Right lobe of liver (tissue), 6 donors: ENCODE data around the gene CDC42BPB. TPM values are rescaled to one million over a fixed set of nuclear protein-coding genes. Genes with fewer than 3 reads are reported as not detected.
A peak's percentile ranks its signal among the peaks of the same experiment; 100 is the strongest.

ENCODE experiments used
- ATAC-seq, 4 donors: fragments of 200-7000 bp; cut with Tn5 transposase; one replicate each; pipeline ENCODE4 v1.9.1; 2020; ENCODE audit warnings: mild to moderate bottlenecking in 4 of 4, moderate library complexity in 4 of 4
- DNase-seq, 3 donors: peaks; one replicate each; pipeline ENCODE4 v3.0.0-alpha.2; 2020
- H3K27ac ChIP-seq, 3 donors: fragments of 200-600 bp; one replicate each; pipeline ENCODE4 v1.8.0; 2022
- H3K27me3 ChIP-seq, 2 donors: fragments of 200-600 bp; one replicate each; pipeline ENCODE4 v1.8.0; 2022
- H3K36me3 ChIP-seq, 4 donors: fragments of 200-600 bp; sonication (generic) in 1 of 4; one replicate each; pipeline versions ENCODE4 v1.5.1 to v1.8.0; 2017 to 2022; ENCODE audit warnings: control low read depth in 1 of 4
- H3K4me1 ChIP-seq, 4 donors: fragments of 200-600 bp; sonication (generic) in 1 of 4; one replicate each; pipeline versions ENCODE4 v1.5.1 to v1.8.0; 2017 to 2022; ENCODE audit warnings: control low read depth in 1 of 4
- H3K4me3 ChIP-seq, 3 donors: fragments of 200-600 bp; one replicate each; pipeline ENCODE4 v1.8.0; 2022
- H3K9me3 ChIP-seq, 4 donors: fragments of 200-600 bp; sonication (generic) in 1 of 4; one replicate each; pipeline versions ENCODE4 v1.5.1 to v1.8.0; 2017 to 2022; ENCODE audit warnings: control low read depth in 1 of 4
- POLR2A ChIP-seq: fragments of 450-650 bp; IDR thresholded peaks from one replicate; pipeline ENCODE4 v1.6.1; 2017; ENCODE audit warnings: antibody characterized with exemption, mild to moderate bottlenecking
- WGBS: methylation state at CpG from one replicate; pipeline ENCODE4 v1.1.6; 2018; ENCODE audit warnings: low coverage, low lambda C conversion rate; ENCODE audit not compliant: insufficient coverage; ENCODE audit errors: missing lambda C conversion rate; 5-methylcytosine and 5-hydroxymethylcytosine counted together
- intact Hi-C, 2 donors: fragments of 100-400 bp; cut with DNase I; formaldehyde crosslinking; loops; one replicate each; pipeline versions ENCODE4 v1.11.2 to v1.14.1; 2022
- total RNA-seq, 6 experiments: library from RNA; depleted of rRNA in 2 of 6; stranded (reverse); fragments of >200 nt in 2 of 6; fragmentation: NEBNext Ultra II Directional in 3 of 6; extraction: Animal tissue kit (Norgen Biotek cat#: 25700) in 3 of 6; gene quantifications; one replicate each; pipeline versions ENCODE4 v1.1.0 to v1.2.4, GENCODE V29; 2016 to 2023
- TF ChIP-seq, protein P1 (sequence below), 4 donors: fragments of 200-600 bp in 3 of 4; fragments of 450-650 bp in 1 of 4; IDR thresholded peaks; one replicate each; pipeline versions ENCODE4 v1.5.1 to v1.8.0; 2016 to 2022; ENCODE audit warnings: antibody characterized with exemption in 4 of 4, mild to moderate bottlenecking in 2 of 4
- donor health status: DM: no; HTN: yes; CAD: no.
- donor health status: DM: no; HTN: no; CAD: no.
- donor health status: DM: no; HTN: no; CAD: no.
- donor health status: DM: no; HTN: yes; CAD: no.
- donor health status: DM: no; HTN: yes; CAD: no.

Gene CDC42BPB
- total RNA-seq, 6 experiments from 2014 or later: 38.4 to 55.5 (median 43.0) TPM

- Histone ChIP-seq H3K4me3 (peak overlapping the region; percentile 80 to 94 (median 82)), H3K27me3 (no peaks in the 10 kb centered on the region), H3K9me3 (no peaks in the 10 kb centered on the region), H3K36me3 (no peaks in the 10 kb centered on the region), H3K27ac (peak overlapping the region; percentile 43 to 83 (median 66)), H3K4me1 (peaks cover 0 to 30% (median 10%) of the 10 kb centered on the region in 4 donors)
- 56% methylated on average over 30 of the region's 39 CpGs for WGBS
- ATAC-seq (peak; percentile 1 to 11 (median 4)), DNase-seq (no peak)
- no peak for TF ChIP-seq POLR2A
- intact Hi-C loops: no loop called here
Measured at GRCh38 chr14:103058164-103059055, 1.1 kb upstream of the CDC42BPB start.

DNA sequence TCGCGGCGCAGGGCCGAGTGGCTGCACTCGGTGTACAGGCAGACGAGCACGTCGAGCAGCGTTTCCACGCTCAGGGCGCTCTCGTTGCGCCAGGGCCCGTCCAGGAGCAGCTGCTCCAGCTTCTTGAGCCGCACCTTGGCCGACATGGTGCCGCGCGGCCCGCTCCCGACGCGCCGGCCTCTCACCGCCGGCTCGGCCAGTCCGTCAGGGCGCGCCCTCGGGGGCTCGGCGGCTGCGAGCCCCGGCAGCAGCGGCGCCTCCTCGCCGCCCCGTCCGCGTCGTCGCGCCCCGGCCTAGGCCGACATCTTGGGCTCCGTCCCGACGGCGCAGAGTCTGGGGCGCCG, 349 bp downstream of the CDC42BPB start:
- DNase-seq (peak in 2 of 3 donors; percentile 45 to 58), ATAC-seq (peak in 1 of 4 donors; percentile 6)
- H3K4me1 ChIP-seq: peaks cover 0 to 38% (median 10%) of the 10 kb centered on the region in 4 donors
- H3K9me3 ChIP-seq: no peaks in the 10 kb centered on the region
- H3K4me3 ChIP-seq: peak overlapping the region; percentile 76 to 96 (median 82)
- intact Hi-C loops: no loop called here
- TF ChIP-seq, protein P1, sequence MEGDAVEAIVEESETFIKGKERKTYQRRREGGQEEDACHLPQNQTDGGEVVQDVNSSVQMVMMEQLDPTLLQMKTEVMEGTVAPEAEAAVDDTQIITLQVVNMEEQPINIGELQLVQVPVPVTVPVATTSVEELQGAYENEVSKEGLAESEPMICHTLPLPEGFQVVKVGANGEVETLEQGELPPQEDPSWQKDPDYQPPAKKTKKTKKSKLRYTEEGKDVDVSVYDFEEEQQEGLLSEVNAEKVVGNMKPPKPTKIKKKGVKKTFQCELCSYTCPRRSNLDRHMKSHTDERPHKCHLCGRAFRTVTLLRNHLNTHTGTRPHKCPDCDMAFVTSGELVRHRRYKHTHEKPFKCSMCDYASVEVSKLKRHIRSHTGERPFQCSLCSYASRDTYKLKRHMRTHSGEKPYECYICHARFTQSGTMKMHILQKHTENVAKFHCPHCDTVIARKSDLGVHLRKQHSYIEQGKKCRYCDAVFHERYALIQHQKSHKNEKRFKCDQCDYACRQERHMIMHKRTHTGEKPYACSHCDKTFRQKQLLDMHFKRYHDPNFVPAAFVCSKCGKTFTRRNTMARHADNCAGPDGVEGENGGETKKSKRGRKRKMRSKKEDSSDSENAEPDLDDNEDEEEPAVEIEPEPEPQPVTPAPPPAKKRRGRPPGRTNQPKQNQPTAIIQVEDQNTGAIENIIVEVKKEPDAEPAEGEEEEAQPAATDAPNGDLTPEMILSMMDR (IDR thresholded peaks at IDR 0.05): no peak
- TF ChIP-seq POLR2A: peak; percentile 51
- H3K36me3 ChIP-seq: no peaks in the 10 kb centered on the region
- H3K27me3 ChIP-seq: no peaks in the 10 kb centered on the region
- no CpG with 5 or more reads among the region's 53 CpGs for WGBS
- H3K27ac ChIP-seq: peak overlapping the region; percentile 75 to 90 (median 88)

DNA sequence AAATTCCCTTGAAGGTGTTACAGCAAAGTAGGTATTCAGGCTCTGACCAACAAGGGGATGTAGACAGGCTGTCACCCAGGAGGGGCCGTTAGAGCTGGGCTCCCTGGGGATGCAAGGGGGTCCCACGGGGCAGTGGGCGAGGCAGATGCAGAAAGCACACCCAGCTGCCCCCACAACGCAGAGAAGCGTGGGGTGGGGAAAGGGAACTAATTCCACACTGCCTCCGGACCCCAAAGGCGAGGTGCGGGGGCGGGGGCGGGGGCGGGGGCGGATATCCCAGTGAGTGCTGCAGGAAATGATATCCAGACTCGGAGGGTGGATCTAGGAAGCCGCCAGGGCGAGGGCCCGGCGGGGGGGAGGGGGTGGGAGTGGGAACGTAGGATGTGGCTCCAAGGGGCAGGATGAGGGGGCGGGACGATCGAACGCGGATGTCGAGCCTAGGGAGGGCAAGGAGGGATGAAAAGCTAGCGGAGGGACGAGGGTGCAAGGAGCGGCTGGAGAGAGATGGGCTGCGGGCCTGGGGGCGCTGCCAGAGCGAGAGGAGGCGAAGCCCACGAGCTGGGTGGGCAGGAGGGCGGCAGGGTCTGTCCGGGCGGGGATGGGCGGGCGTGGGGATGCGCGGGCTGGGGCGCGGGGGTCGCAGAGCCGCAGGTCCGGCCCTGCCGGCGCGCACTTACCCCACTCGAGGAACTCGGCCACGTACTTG, 874 bp downstream of the CDC42BPB start:
- ATAC-seq (peak; percentile 32 to 59 (median 50)), DNase-seq (peak; percentile 82 to 88 (median 83))
- intact Hi-C loops: no loop called here
- WGBS: 1% methylated on average over 23 of the region's 50 CpGs
- Histone ChIP-seq H3K27me3 (no peaks in the 10 kb centered on the region), H3K9me3 (no peaks in the 10 kb centered on the region), H3K36me3 (no peaks in the 10 kb centered on the region), H3K27ac (peak overlapping the region; percentile 75 to 90 (median 88)), H3K4me3 (peak overlapping the region; percentile 76 to 96 (median 82)), H3K4me1 (peaks cover 0 to 44% (median 11%) of the 10 kb centered on the region in 4 donors)
- no peak for TF ChIP-seq POLR2A
- TF ChIP-seq, protein P1 (IDR thresholded peaks at IDR 0.05): peak in 1 of 4 donors; percentile 25

DNA sequence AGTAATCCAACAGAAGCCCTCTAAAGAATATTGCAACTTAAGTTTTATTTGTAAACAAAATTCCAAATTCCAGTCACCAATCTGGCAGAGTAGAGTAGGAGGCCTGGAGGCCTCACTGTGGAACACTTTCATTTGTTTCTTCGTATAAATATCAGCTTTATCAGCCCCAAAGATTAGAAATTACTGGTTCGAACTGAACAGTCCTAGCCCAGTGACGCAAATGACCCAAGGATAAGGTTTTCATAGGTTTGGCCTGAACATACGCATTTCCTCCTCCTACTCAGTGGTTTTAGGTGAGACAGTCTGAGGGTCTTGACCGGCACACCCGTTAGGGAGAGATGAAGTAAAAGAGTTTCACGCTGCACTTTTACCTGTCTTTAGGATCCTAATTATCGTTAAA, 1.7 kb downstream of the CDC42BPB start:
- Histone ChIP-seq H3K4me1 (peaks cover 0 to 49% (median 13%) of the 10 kb centered on the region in 4 donors), H3K9me3 (no peaks in the 10 kb centered on the region), H3K36me3 (no peaks in the 10 kb centered on the region), H3K27me3 (no peaks in the 10 kb centered on the region), H3K4me3 (peak overlapping the region; percentile 76 to 96 (median 82)), H3K27ac (peak overlapping the region; percentile 57 to 90 (median 75))
- peak; percentile 24 for TF ChIP-seq POLR2A
- TF ChIP-seq, protein P1 (IDR thresholded peaks at IDR 0.05): no peak
- ATAC-seq (peak in 3 of 4 donors; percentile 1 to 21 (median 17)), DNase-seq (no peak)
- WGBS: 24% methylated on average over 8 of the region's 8 CpGs
- intact Hi-C loops: no loop called here
